ENCODE measurements around the gene SMIM13.

Gene SMIM13

DNA sequence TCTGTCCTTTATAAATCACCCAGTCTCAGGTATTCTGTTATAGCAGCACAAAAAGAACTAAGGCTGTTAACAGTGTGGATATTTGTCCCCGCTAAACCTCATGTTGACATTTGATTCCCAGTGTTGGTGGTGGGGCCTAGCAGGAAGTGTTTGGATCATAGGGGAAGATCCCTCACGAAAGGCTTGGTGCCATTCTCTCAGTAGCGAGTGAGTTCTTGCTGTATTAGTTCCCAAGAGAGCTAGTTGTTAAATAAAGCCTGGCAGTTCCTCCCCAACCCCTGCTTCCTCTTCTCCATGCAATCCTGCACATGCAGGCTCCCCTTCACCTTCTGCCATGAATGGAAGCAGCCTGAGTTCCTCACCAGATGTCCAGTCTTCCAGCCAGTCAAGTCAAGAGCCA, 47.7 kb downstream of the SMIM13 start:
- CTCF ChIA-PET, result interaction anchor here (0.6 kb wide), 1 partner anchor 307 kb away, joined by 3 read pairs; no protein-coding TSS in a partner anchor

DNA sequence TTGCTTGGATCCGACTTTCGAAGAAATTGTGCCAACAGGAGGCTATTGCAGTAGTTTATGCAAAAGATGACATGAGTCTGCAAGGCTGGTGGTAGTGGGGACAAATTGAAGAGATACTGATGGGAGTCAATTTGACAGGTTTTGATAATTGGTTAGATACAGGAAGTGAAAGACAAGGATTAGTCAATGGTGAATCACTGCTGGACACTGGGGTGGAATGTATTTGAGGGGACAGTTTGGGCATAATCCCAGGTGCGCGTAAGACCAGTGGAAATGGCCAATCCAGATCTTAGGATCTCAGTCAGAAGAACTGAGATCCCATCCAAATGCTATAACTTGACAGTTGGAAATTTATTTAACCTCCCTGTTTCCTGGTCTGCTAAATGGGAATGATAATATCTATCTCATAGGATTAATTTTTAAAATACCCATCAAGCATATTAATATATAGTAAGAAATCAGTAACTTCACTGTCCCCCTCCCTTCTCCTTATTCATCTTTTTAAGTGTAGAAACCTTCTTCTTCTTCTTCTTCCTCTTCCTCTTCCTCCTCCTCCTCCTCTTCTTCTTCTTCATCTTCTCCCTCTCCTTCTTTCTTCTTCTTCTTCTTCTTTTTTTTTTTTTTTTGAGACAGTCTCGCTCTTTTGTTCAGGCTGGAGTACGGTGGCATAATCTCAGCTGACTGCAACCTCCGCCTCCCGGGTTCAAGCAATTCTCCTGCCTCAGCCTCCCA, 48.8 kb downstream of the SMIM13 start:
- no peak overlapping the region for H3K4me3 ChIP-seq (ENCODE audit: low read depth, low read length)
- DNase-seq (ENCODE audit: low read depth, low spot score), result no peak
- CTCF ChIA-PET, result interaction anchor here (0.9 to 6.2 kb wide), 10 partner anchors 11 to 359 kb away, joined by 3 to 167 read pairs (median 4); no protein-coding TSS in a partner anchor
- TF ChIP-seq, protein P1, sequence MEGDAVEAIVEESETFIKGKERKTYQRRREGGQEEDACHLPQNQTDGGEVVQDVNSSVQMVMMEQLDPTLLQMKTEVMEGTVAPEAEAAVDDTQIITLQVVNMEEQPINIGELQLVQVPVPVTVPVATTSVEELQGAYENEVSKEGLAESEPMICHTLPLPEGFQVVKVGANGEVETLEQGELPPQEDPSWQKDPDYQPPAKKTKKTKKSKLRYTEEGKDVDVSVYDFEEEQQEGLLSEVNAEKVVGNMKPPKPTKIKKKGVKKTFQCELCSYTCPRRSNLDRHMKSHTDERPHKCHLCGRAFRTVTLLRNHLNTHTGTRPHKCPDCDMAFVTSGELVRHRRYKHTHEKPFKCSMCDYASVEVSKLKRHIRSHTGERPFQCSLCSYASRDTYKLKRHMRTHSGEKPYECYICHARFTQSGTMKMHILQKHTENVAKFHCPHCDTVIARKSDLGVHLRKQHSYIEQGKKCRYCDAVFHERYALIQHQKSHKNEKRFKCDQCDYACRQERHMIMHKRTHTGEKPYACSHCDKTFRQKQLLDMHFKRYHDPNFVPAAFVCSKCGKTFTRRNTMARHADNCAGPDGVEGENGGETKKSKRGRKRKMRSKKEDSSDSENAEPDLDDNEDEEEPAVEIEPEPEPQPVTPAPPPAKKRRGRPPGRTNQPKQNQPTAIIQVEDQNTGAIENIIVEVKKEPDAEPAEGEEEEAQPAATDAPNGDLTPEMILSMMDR (IDR thresholded peaks at IDR 0.05; ENCODE audit: insufficient read depth, low read length, missing control alignments), result no peak
- POLR2A ChIA-PET, result no interaction called here

More for the DNA sequence above, 47.7 kb downstream of the SMIM13 start:
- POLR2A ChIA-PET, result no interaction called here
- H3K4me3 ChIP-seq (ENCODE audit: low read depth, low read length), result no peak overlapping the region
- no peak for DNase-seq (ENCODE audit: low read depth, low spot score)
- TF ChIP-seq, protein P1 (IDR thresholded peaks at IDR 0.05; ENCODE audit: insufficient read depth, low read length, missing control alignments), result no peak

DNA sequence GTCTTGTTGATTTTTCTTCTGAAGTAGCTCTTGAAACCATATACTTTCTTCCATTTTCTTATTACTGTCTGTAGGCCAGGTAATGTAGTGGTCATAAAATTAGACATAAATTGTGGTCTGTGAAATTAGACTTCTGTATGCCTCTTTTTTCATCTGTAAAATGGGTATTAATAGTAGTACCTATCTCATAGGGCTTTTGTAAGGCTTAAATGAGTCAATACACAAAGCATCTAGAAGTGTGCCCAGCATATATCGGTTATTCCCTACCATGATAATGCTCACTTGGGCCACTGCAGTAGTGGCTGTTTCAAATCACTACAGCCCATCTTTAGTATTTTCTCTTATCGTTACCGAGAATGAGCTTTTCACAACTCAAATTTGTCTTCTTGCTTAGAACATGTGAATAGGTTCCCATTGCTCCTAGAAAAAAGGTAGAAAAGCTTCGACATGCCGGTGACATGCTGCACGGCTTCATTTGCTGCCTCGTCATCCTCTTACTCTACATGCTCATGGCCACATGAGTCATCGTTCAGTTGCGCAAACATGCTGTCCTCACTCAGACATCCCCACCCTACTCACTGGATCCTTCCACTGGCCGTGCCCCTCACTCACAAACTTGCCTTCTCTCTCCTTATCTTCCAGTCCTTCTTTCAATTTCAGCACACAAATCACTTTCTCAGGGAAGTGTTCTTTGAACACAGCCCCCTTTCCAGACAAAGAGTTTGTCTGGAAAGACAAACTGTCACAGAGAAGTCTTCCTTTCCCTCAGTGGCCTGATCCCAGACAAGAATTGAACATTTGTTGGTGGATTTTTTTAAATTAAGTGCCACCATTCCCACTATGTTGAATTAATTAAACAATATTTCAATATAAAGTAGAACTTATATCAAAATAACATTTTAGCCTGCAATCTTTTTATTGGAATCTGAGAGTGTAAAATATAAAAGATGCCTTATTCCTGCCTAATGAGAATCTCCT, 50.0 kb downstream of the SMIM13 start:
- ChIA-PET CTCF (interaction anchor here (0.7 to 6.2 kb wide), 36 partner anchors 9 to 432 kb away, joined by 3 to 167 read pairs (median 4); partner anchors contain the start of gene NEDD9), POLR2A (no interaction called here)
- TF ChIP-seq, protein P1 (IDR thresholded peaks at IDR 0.05; ENCODE audit: insufficient read depth, low read length, missing control alignments), result no peak
- no peak for DNase-seq (ENCODE audit: low read depth, low spot score)
- H3K4me3 ChIP-seq (ENCODE audit: low read depth, low read length), result no peak overlapping the region

DNA sequence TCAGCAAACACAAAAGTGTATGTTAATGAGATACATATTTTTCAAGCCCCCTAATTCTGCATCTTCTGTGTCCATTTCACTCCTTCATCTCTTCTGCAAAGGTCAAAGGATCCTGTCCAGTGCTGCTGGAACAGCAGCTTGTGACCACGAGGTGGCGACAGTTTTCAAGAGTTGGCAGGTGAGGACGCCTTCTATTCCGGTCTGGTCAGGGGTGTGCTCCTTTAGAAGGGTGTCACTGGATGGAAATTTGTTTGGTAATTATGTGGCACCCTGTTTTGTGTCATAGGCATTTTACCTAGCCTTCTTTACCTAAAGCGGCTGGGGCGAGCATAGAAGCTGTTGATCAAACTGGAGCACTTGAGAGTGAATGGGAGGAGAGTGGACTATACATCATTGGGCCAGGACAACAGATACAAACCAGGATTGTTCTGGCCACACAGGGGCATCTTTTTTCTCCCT, 50.8 kb downstream of the SMIM13 start:
- ChIA-PET CTCF (interaction anchor here (0.7 to 6.2 kb wide), 36 partner anchors 10 to 431 kb away, joined by 3 to 167 read pairs (median 4); partner anchors contain the start of gene NEDD9), POLR2A (no interaction called here)
- TF ChIP-seq, protein P1 (IDR thresholded peaks at IDR 0.05; ENCODE audit: insufficient read depth, low read length, missing control alignments), result peak; percentile 86
- H3K4me3 ChIP-seq (ENCODE audit: low read depth, low read length), result no peak overlapping the region
- no peak for DNase-seq (ENCODE audit: low read depth, low spot score)

DNA sequence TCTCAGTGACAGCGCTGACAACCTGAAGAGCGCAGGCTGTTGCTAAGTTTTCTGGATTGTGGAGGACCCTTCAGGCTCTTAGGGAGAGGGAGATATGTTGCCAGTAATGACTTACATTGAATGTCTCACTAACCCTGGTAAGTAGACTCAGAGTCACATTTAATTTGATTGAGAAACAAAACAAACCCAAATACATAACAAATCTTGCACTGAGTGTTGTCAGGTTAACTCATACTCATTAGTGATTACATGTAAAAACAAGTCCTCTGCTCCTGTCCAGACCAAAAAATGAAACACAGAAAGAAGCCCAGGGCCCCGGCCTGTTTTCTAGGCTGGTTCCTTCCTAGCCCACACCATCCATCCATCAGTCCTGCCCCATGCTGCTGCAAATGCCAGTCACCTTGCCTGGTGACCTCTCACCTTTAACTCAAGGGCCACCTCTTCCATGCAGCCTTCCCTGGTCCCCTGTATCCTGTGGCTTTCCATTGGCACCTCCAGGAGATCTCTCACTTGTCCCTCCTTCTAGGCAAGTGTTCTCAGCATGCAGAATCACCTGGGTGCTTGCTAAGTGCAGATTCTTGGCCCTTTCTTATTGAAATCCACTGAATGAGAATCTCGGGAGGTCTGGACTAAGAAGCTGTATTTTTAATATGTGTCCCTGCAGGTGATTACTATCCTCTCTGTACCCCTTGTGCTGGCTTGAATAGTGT, 52.6 kb downstream of the SMIM13 start:
- DNase-seq (ENCODE audit: low read depth, low spot score), result no peak
- no peak overlapping the region for H3K4me3 ChIP-seq (ENCODE audit: low read depth, low read length)
- TF ChIP-seq, protein P1 (IDR thresholded peaks at IDR 0.05; ENCODE audit: insufficient read depth, low read length, missing control alignments), result no peak
- ChIA-PET POLR2A (no interaction called here), CTCF (interaction anchor here (1.5 to 6.2 kb wide), 4 partner anchors 77 to 429 kb away, joined by 4 to 167 read pairs (median 12); partner anchors contain the start of gene NEDD9)

Measured in AG04449 (cell line).